Measurements from ENCODE around the gene EEFSEC. TPM values are rescaled to one million over a fixed set of nuclear protein-coding genes. Genes with fewer than 3 reads are reported as not detected.

The EEFSEC gene
- total RNA-seq, 1 donor from 2014 or later = 0.92 TPM

GRCh38 chr3:128221328-128221727 is 68.0 kb downstream of the EEFSEC start:
- Histone ChIP-seq H3K4me2 (no peak overlapping the region), H2AFZ (replicated peaks) (no peak overlapping the region), H3K36me3 (peaks cover 3% of the 10 kb centered on the region), H3K27me3 (no peaks in the 10 kb centered on the region), H4K20me1 (ENCODE audit: low read depth) (no peaks in the 10 kb centered on the region), H3K79me2 (ENCODE audit: low read depth) (no peaks in the 10 kb centered on the region), H3K4me1 (peaks cover 7% of the 10 kb centered on the region), H3K27ac (no peak overlapping the region), H3K4me3 (no peak overlapping the region), H3K9me3 (ENCODE audit: low read depth) (peaks cover 9% of the 10 kb centered on the region), H3K9ac (no peak overlapping the region), H3F3A (ENCODE audit: low read depth) (no peaks in the 10 kb centered on the region)
- no peak for TF ChIP-seq EZH2 (IDR thresholded peaks at IDR 0.05)
- TF ChIP-seq, protein P1, sequence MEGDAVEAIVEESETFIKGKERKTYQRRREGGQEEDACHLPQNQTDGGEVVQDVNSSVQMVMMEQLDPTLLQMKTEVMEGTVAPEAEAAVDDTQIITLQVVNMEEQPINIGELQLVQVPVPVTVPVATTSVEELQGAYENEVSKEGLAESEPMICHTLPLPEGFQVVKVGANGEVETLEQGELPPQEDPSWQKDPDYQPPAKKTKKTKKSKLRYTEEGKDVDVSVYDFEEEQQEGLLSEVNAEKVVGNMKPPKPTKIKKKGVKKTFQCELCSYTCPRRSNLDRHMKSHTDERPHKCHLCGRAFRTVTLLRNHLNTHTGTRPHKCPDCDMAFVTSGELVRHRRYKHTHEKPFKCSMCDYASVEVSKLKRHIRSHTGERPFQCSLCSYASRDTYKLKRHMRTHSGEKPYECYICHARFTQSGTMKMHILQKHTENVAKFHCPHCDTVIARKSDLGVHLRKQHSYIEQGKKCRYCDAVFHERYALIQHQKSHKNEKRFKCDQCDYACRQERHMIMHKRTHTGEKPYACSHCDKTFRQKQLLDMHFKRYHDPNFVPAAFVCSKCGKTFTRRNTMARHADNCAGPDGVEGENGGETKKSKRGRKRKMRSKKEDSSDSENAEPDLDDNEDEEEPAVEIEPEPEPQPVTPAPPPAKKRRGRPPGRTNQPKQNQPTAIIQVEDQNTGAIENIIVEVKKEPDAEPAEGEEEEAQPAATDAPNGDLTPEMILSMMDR (IDR thresholded peaks at IDR 0.05) = no peak
- peaks cover 14% of the 10 kb centered on the region for H3K4me1 Mint-ChIP-seq
- H3K9me3 Mint-ChIP-seq = peaks cover 14% of the 10 kb centered on the region
- H3K4me3 Mint-ChIP-seq = no peak overlapping the region
- H3K36me3 Mint-ChIP-seq = peaks cover 6% of the 10 kb centered on the region
- no peak for DNase-seq (ENCODE audit: low spot score)
- H3K27ac Mint-ChIP-seq = no peak overlapping the region
- peaks cover 2% of the 10 kb centered on the region for H3K27me3 Mint-ChIP-seq (ENCODE audit: insufficient read depth, low read depth)

- H3K36me3 Mint-ChIP-seq = peaks cover 6% of the 10 kb centered on the region
- Histone ChIP-seq H3K4me1 (peaks cover 12% of the 10 kb centered on the region), H3K4me2 (no peak overlapping the region), H3K9ac (no peak overlapping the region), H3K27ac (no peak overlapping the region), H3K4me3 (no peak overlapping the region), H4K20me1 (ENCODE audit: low read depth) (no peaks in the 10 kb centered on the region), H3K9me3 (ENCODE audit: low read depth) (peaks cover 9% of the 10 kb centered on the region), H3F3A (ENCODE audit: low read depth) (no peaks in the 10 kb centered on the region), H3K27me3 (no peaks in the 10 kb centered on the region), H3K36me3 (peaks cover 3% of the 10 kb centered on the region), H2AFZ (replicated peaks) (no peak overlapping the region), H3K79me2 (ENCODE audit: low read depth) (no peaks in the 10 kb centered on the region)
- H3K27me3 Mint-ChIP-seq (ENCODE audit: insufficient read depth, low read depth) = peaks cover 7% of the 10 kb centered on the region
- TF ChIP-seq EZH2 (IDR thresholded peaks at IDR 0.05) (no peak), EZH2phosphoT487 (IDR thresholded peaks at IDR 0.05) (no peak)
- TF ChIP-seq, protein P1 (IDR thresholded peaks at IDR 0.05) = no peak
- no peak overlapping the region for H3K4me3 Mint-ChIP-seq
- peaks cover 20% of the 10 kb centered on the region for H3K4me1 Mint-ChIP-seq
- H3K9me3 Mint-ChIP-seq = peaks cover 14% of the 10 kb centered on the region
- no peak overlapping the region for H3K27ac Mint-ChIP-seq
- no peak for DNase-seq (ENCODE audit: low spot score)
Measured at GRCh38 chr3:128222796-128223385, 69.6 kb downstream of the EEFSEC start.

DNA sequence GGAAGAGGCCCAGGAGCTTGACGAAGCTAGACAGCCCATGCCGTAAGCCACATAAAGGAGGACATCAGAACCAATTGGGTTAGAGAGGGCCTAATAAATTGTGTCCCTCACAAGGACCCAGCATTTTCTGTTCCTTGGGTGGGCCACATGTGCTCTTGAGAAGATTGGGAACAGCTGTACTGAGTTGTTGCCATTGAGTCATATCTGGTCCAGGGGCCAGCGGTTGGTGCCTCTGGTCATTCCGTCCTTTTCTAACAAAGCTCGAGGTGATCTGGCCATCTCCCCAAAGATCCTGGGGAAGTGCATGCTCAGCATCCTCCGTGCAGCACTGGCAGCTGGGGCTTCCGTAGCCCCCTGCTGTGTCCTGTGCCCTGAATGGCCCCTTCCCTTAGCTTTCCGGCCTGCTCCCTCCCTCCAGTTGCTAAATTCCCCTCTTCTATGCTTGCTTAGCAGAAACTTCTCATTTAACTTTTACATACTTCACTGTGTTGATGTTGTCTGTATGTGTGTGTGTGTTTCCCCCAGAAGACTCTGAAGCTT is 73.0 kb downstream of the EEFSEC start:
- Histone ChIP-seq H3K4me1 (peaks cover 12% of the 10 kb centered on the region), H3K4me2 (peak overlapping the region; percentile 15), H3K36me3 (peaks cover 3% of the 10 kb centered on the region), H3K27ac (no peak overlapping the region), H3K79me2 (ENCODE audit: low read depth) (no peaks in the 10 kb centered on the region), H2AFZ (replicated peaks) (no peak overlapping the region), H3F3A (ENCODE audit: low read depth) (no peaks in the 10 kb centered on the region), H3K4me3 (no peak overlapping the region), H3K9ac (no peak overlapping the region), H3K27me3 (no peaks in the 10 kb centered on the region), H3K9me3 (ENCODE audit: low read depth) (peaks cover 9% of the 10 kb centered on the region), H4K20me1 (ENCODE audit: low read depth) (no peaks in the 10 kb centered on the region)
- TF ChIP-seq EZH2 (IDR thresholded peaks at IDR 0.05) = no peak
- TF ChIP-seq, protein P1 (IDR thresholded peaks at IDR 0.05) = no peak
- TF ChIP-seq EZH2phosphoT487 (IDR thresholded peaks at IDR 0.05) = no peak
- H3K36me3 Mint-ChIP-seq = peaks cover 2% of the 10 kb centered on the region
- peaks cover 7% of the 10 kb centered on the region for H3K27me3 Mint-ChIP-seq (ENCODE audit: insufficient read depth, low read depth)
- peak overlapping the region; percentile 31 for H3K27ac Mint-ChIP-seq
- peaks cover 35% of the 10 kb centered on the region for H3K4me1 Mint-ChIP-seq
- H3K9me3 Mint-ChIP-seq = peaks cover 12% of the 10 kb centered on the region
- DNase-seq (ENCODE audit: low spot score) = peak; percentile 46
- H3K4me3 Mint-ChIP-seq = no peak overlapping the region
